Gastrocnemius medialis (tissue), 4 donors: Measurements from ENCODE around the gene CNPPD1. TPM values are rescaled to one million over a fixed set of nuclear protein-coding genes. Genes with fewer than 3 reads are reported as not detected.

Experiments
- ATAC-seq, 2 donors: fragments of 150-250 bp; one replicate each; pipeline ENCODE4 v1.9.1; 2016
- DNase-seq, 2 donors: peaks; one replicate each; pipeline ENCODE4 v3.0.0-alpha.2; 2019
- H3K27ac ChIP-seq, 4 donors: fragments of 200-600 bp; sonication (generic); 1 replicate in 1 of 4; 2 replicates in 3 of 4; pipeline ENCODE4 v1.5.1; 2016 to 2018; ENCODE audit warnings: mild to moderate bottlenecking in 2 of 4, moderate library complexity in 1 of 4
- H3K27me3 ChIP-seq, 3 donors: fragments of 200-600 bp; sonication (generic) in 2 of 3; 1 replicate in 1 of 3; 2 replicates in 2 of 3; pipeline versions ENCODE4 v1.5.1 to v1.6.0; 2016 to 2019; ENCODE audit warnings: mild to moderate bottlenecking in 1 of 3, moderate library complexity in 1 of 3
- H3K36me3 ChIP-seq, 2 donors: fragments of 200-600 bp; sonication (generic) in 1 of 2; one replicate each; pipeline ENCODE4 v1.5.1; 2017 to 2018
- H3K4me1 ChIP-seq, 2 donors: fragments of 200-600 bp; sonication (generic) in 1 of 2; one replicate each; pipeline ENCODE4 v1.5.1; 2016 to 2017; ENCODE audit warnings: mild to moderate bottlenecking in 2 of 2
- H3K4me3 ChIP-seq, 4 donors: fragments of 200-600 bp; sonication (generic) in 3 of 4; 1 replicate in 1 of 4; 2 replicates in 3 of 4; pipeline ENCODE4 v1.5.1; 2016 to 2019; ENCODE audit warnings: mild to moderate bottlenecking in 2 of 4
- H3K9me3 ChIP-seq, 3 donors: fragments of 200-600 bp; sonication (generic) in 2 of 3; 1 replicate in 1 of 3; 2 replicates in 2 of 3; pipeline ENCODE4 v1.5.1; 2016 to 2019
- CTCF ChIP-seq, 5 experiments: fragments of 450-650 bp in 3 of 5; fragments of 200-600 bp in 2 of 5; sonication (generic) in 2 of 5; IDR thresholded peaks in 4 of 5; conservative IDR thresholded peaks in 1 of 5; 1 replicate in 4 of 5; 2 replicates in 1 of 5; pipeline ENCODE4 v1.5.1; 2016 to 2019; ENCODE audit warnings: antibody characterized with exemption in 5 of 5, mild to moderate bottlenecking in 3 of 5, moderate library complexity in 3 of 5
- POLR2A ChIP-seq, 2 donors: fragments of 450-650 bp; IDR thresholded peaks; one replicate each; pipeline ENCODE4 v1.6.1; 2017; ENCODE audit warnings: antibody characterized with exemption in 2 of 2, mild to moderate bottlenecking in 2 of 2, moderate library complexity in 2 of 2
- in situ Hi-C, 4 donors: fragments of 200-750 bp; cut with MboI; loops; one replicate each; pipeline versions ENCODE4 v1.15.0 to v1.8.0; 2017; ENCODE audit warnings: low sequenced_read_pairs in 4 of 4
- intact Hi-C: fragments of 100-400 bp; cut with DNase I; formaldehyde crosslinking; loops from one replicate; pipeline ENCODE4 v1.15.1; 2023; ENCODE audit warnings: low total_unique reads
- total RNA-seq, 4 donors: library from RNA; depleted of rRNA; stranded (reverse); fragments of >200 nt; gene quantifications; one replicate each; pipeline versions ENCODE4 v1.1.0 to v1.2.3, GENCODE V29; 2016

Gene CNPPD1
- total RNA-seq, 4 donors from 2014 or later = 53.5 to 114 (median 55.9) TPM

DNA sequence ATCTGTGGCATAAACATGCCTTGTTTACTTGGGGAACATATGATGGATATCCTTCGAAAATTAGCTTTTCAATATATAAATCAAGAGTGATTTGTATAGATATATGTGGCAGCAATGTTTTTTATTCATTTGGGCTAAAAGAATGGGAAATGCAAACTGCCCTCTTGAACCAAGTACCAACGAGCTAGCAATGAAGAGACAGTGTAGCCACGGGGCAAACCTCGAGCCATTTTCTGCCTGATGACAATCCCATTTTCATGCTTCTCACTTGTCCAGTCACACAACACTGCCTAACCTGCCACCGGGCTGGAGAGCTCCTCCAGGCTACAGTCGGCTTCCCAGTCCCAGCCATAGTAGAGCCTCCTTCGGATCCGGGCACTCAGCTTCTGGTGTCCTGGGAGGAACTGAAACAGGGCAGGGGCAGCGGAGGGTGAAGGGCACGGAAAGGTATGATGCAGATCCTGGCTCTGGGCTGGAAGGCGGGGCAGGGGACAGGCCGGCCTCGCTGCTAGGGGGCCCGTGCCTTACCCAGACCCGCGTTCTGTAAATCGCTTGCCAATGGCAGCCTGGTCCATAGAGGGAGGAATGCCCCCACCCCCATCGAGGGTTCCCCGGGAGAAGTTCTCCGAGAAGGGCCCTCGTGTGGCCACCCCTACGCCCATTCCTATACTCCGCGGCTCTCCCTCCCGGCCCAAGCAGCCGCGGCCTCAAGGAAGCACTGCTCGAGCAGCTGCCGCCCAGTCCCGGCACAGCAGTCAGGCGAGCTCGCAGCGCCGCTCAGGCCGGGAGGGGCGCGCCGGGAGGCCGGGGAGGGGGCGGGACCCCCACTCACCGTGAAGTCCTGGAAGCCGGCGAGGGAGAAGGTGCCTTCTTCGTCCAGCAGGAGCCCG is 552 bp downstream of the CNPPD1 start:
- no peak for TF ChIP-seq POLR2A (IDR thresholded peaks at IDR 0.05)
- TF ChIP-seq CTCF (IDR thresholded peaks at IDR 0.05 in 4 of 5, conservative IDR thresholded peaks at IDR 0.05 in 1 of 5) = peak in 3 of 5 experiments; percentile 27 to 31 (median 29)
- Histone ChIP-seq H3K27me3 (no peaks in the 10 kb centered on the region), H3K27ac (peak overlapping the region; percentile 94 to 99 (median 99)), H3K4me3 (peak overlapping the region; percentile 87 to 96 (median 95)), H3K4me1 (peaks cover 22 to 26% of the 10 kb centered on the region in 2 donors), H3K9me3 (no peaks in the 10 kb centered on the region), H3K36me3 (peaks cover 0 to 56% of the 10 kb centered on the region in 2 donors)
- ATAC-seq (peak; percentile 38 to 40), DNase-seq (peak; percentile 41 to 60)
- intact Hi-C loops = loop anchor here (2.0 to 5.0 kb wide), 3 partner anchors 69 to 211 kb away; partner anchors contain the start of genes DNPEP, GLB1L, STK16 and TUBA4A
- in situ Hi-C loops = no loop called here

- no peaks in the 10 kb centered on the region for H3K27me3 ChIP-seq
- intact Hi-C loops (loop anchor here (5.0 kb wide), 1 partner anchor 212 kb away; the partner anchor contains the start of gene DNPEP), in situ Hi-C loops (no loop called here)
- peak overlapping the region in 2 of 4 donors; percentile 87 to 94 for H3K4me3 ChIP-seq
- DNase-seq = no peak
- H3K36me3 ChIP-seq = peaks cover 0 to 49% of the 10 kb centered on the region in 2 donors
- ATAC-seq = no peak
- TF ChIP-seq CTCF (IDR thresholded peaks at IDR 0.05 in 4 of 5, conservative IDR thresholded peaks at IDR 0.05 in 1 of 5) (no peak), POLR2A (IDR thresholded peaks at IDR 0.05) (no peak)
- H3K27ac ChIP-seq = peak overlapping the region; percentile 94 to 99 (median 99)
- peaks cover 22 to 31% of the 10 kb centered on the region in 2 donors for H3K4me1 ChIP-seq
- H3K9me3 ChIP-seq = no peaks in the 10 kb centered on the region
These were observed 1.2 kb downstream of the CNPPD1 start for GRCh38 chr2:219175486-219175885.

DNA sequence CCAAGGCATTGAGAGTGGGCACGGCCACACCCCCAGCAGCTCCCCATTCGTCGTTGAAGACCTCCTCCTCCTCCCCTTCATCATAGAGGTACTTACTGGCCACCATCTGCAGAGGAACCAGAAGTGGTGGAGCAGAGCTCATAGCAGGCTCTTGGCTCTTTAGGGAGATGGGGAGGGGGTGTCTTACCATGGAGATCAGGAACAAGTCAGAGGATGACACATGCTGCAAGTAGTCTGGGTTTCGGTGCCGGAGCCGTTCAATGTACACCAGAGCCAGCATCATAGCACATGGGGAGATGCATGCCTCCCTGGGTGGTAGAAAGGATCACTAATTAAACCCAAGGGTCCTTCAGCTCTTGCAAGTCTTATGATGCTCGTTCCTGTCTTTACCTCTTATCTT is 1.9 kb downstream of the CNPPD1 start:
- in situ Hi-C loops = loop anchor here in 3 of 4 donors (5.0 to 25.0 kb wide), 2 partner anchors 32 to 112 kb away; partner anchors contain the start of genes ZFAND2B (in 2 of the 3) and DNAJB2 (in 1 of the 3)
- Histone ChIP-seq H3K4me3 (no peak overlapping the region), H3K36me3 (peaks cover 0 to 43% of the 10 kb centered on the region in 2 donors), H3K27ac (peak overlapping the region in 1 of 4 donors; percentile 3), H3K4me1 (peaks cover 22 to 31% of the 10 kb centered on the region in 2 donors), H3K9me3 (no peaks in the 10 kb centered on the region), H3K27me3 (no peaks in the 10 kb centered on the region)
- DNase-seq = no peak
- ATAC-seq = no peak
- intact Hi-C loops = loop anchor here (5.0 kb wide), 1 partner anchor 212 kb away; the partner anchor contains the start of gene DNPEP
- no peak for TF ChIP-seq CTCF (IDR thresholded peaks at IDR 0.05 in 4 of 5, conservative IDR thresholded peaks at IDR 0.05 in 1 of 5)
- TF ChIP-seq POLR2A (IDR thresholded peaks at IDR 0.05) = no peak

GRCh38 chr2:219174146-219174545 is 2.6 kb downstream of the CNPPD1 start:
- H3K4me1 ChIP-seq = peaks cover 18 to 25% of the 10 kb centered on the region in 2 donors
- H3K9me3 ChIP-seq = no peaks in the 10 kb centered on the region
- peak overlapping the region in 1 of 4 donors; percentile 3 for H3K27ac ChIP-seq
- no peak for DNase-seq
- no peaks in the 10 kb centered on the region for H3K27me3 ChIP-seq
- TF ChIP-seq CTCF (IDR thresholded peaks at IDR 0.05 in 4 of 5, conservative IDR thresholded peaks at IDR 0.05 in 1 of 5) (no peak), POLR2A (IDR thresholded peaks at IDR 0.05) (no peak)
- no peak for ATAC-seq
- no peak overlapping the region for H3K4me3 ChIP-seq
- in situ Hi-C loops = loop anchor here in 3 of 4 donors (5.0 to 25.0 kb wide), 2 partner anchors 33 to 113 kb away; partner anchors contain the start of genes ZFAND2B (in 2 of the 3) and DNAJB2 (in 1 of the 3)
- intact Hi-C loops = no loop called here
- peaks cover 0 to 37% of the 10 kb centered on the region in 2 donors for H3K36me3 ChIP-seq
